Central memory CD8-positive, alpha-beta T cell (primary cell): ENCODE measurements around the gene CRABP2.

Experiments
- ATAC-seq: fragments of 150-1000 bp; cut with Tn5 transposase; replicated peaks from 2 replicates; pipeline ENCODE4 v1.10.0; 2022; ENCODE audit warnings: mild to moderate bottlenecking, moderate FRiP score, moderate number of reproducible peaks; ENCODE audit not compliant: poor library complexity, severe bottlenecking; ENCODE audit errors: extremely low read depth
- DNase-seq, 2 donors: peaks; one replicate each; pipeline ENCODE4 v3.0.0; 2021; ENCODE audit warnings: low spot score in 2 of 2
- H3K27ac Mint-ChIP-seq: one replicate; pipeline ENCODE4 v1.8.0; 2022; ENCODE audit warnings: low read depth, mild to moderate bottlenecking, moderate library complexity, mixed read lengths
- H3K27me3 Mint-ChIP-seq: one replicate; pipeline ENCODE4 v1.8.0; 2022; ENCODE audit warnings: mixed read lengths
- H3K36me3 Mint-ChIP-seq: one replicate; pipeline ENCODE4 v1.8.0; 2022; ENCODE audit warnings: mild to moderate bottlenecking, moderate library complexity, mixed read lengths; ENCODE audit not compliant: insufficient read depth
- H3K4me1 Mint-ChIP-seq: one replicate; pipeline ENCODE4 v1.8.0; 2022; ENCODE audit warnings: mixed read lengths
- H3K4me3 Mint-ChIP-seq: one replicate; pipeline ENCODE4 v1.8.0; 2022; ENCODE audit warnings: mild to moderate bottlenecking, moderate library complexity, mixed read lengths
- H3K9me3 Mint-ChIP-seq: one replicate; pipeline ENCODE4 v1.8.0; 2022; ENCODE audit warnings: mixed read lengths

The CRABP2 gene

DNA sequence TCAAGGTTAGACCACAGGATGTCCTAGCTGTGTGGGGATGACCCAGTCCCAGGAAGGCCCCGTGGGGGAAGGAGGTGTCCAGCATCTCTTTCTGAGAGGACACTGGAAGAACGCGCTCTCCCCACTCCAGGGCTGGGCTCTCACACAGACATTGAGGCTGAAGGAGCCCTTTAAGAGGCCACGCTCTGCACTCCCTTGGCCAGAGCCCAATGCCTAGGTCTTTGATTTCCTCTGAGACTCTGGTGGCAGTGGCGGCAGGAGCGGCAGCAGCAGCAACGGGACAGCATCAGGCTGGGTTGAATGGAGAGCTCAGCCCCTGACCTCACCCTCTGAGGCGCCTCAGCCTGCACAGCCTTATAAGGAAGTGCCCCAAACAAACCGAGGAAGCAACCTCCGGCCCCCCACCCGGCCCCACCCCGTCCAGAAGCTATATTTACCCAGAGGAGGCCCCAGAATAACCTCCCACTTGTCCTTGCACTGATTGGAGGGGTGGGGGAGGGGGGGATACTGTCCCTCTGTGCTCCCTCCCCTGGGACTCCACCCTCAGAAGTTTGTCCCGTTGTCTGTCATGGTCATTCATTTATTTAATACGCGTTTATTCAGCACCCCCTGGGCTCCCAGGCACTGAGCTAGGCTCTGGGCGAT, 40.5 kb downstream of the CRABP2 start:
- Mint-ChIP-seq H3K9me3 (no peaks in the 10 kb centered on the region), H3K27me3 (no peaks in the 10 kb centered on the region), H3K36me3 (peaks cover 4% of the 10 kb centered on the region), H3K4me3 (no peak overlapping the region), H3K27ac (no peak overlapping the region), H3K4me1 (peaks cover 18% of the 10 kb centered on the region)
- no peak for ATAC-seq
- no peak for DNase-seq

DNA sequence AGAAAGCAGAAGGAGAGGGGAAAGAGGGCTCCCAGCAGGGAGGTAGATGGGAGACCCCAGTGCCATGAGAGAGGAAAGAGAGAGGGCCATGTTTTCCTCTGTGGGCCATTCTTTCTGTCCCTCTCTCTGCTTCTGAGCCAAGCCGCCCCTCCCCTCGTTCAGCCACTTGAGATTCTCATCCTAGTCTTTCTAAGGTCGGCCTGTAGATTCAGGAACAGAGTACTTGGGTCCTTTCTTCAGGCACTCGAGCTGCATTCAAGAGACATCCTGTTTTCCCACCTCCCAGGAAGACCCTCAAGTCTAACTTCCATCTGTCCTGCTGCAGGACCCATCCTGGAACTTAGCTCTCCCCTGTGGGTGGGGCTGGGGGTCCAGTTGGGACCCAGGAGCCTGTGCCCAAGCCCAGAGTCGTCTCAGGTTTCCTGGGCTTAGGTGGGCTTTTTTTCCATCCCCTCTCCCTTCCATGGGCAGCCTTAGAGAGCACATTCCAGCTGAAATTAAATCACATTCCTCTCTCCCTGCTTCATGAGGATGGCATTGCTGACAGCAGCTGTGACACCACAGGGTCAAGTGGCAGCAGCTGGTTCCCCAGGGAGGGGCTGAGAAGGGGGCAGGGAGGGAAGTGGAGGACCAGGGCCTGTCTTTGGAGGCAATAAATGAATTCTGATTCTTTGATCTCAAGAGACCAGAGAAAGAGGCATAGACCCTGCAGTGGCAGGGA, 41.2 kb downstream of the CRABP2 start:
- DNase-seq, result no peak
- no peak overlapping the region for H3K4me3 Mint-ChIP-seq
- peaks cover 25% of the 10 kb centered on the region for H3K4me1 Mint-ChIP-seq
- H3K27me3 Mint-ChIP-seq, result no peaks in the 10 kb centered on the region
- H3K27ac Mint-ChIP-seq, result no peak overlapping the region
- no peak for ATAC-seq
- peaks cover 6% of the 10 kb centered on the region for H3K36me3 Mint-ChIP-seq
- no peaks in the 10 kb centered on the region for H3K9me3 Mint-ChIP-seq

DNA sequence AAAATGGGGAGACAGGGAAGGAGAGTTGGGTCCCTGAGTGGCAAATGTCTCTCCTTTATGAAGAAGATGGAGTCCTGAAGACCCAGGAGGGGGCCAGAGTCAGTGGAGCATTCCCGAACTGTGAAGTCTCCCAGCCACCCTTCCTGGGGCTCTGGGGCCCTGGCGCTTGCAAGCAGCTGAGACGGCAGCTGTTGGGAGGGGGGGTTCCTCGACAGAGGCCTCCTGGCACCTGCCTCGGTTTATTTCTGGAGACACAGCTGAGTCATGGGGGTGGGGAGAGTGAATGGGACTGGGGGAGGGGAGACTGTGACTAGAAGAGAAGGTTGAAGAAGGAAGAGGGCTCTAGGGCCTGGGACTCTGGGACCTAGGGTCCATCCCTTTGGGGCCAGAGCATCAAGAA, 42.2 kb downstream of the CRABP2 start:
- Mint-ChIP-seq H3K4me1 (peaks cover 34% of the 10 kb centered on the region), H3K9me3 (no peaks in the 10 kb centered on the region), H3K27me3 (no peaks in the 10 kb centered on the region), H3K27ac (no peak overlapping the region), H3K36me3 (peaks cover 6% of the 10 kb centered on the region), H3K4me3 (no peak overlapping the region)
- DNase-seq (no peak), ATAC-seq (no peak)

DNA sequence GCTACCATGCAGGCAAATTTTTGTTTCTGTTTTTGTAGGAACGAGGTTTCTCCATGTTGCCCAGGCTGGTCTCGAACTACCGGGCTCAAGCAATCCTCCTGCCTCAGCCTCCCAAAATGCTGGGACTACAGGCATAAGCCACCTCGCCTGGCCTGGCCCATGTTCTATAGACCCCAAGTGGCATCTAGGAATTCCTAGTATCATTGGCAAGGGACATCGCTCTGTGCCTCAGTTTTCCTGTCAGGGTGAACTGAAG, 42.7 kb downstream of the CRABP2 start:
- Mint-ChIP-seq H3K4me1 (peaks cover 39% of the 10 kb centered on the region), H3K27ac (no peak overlapping the region)

DNA sequence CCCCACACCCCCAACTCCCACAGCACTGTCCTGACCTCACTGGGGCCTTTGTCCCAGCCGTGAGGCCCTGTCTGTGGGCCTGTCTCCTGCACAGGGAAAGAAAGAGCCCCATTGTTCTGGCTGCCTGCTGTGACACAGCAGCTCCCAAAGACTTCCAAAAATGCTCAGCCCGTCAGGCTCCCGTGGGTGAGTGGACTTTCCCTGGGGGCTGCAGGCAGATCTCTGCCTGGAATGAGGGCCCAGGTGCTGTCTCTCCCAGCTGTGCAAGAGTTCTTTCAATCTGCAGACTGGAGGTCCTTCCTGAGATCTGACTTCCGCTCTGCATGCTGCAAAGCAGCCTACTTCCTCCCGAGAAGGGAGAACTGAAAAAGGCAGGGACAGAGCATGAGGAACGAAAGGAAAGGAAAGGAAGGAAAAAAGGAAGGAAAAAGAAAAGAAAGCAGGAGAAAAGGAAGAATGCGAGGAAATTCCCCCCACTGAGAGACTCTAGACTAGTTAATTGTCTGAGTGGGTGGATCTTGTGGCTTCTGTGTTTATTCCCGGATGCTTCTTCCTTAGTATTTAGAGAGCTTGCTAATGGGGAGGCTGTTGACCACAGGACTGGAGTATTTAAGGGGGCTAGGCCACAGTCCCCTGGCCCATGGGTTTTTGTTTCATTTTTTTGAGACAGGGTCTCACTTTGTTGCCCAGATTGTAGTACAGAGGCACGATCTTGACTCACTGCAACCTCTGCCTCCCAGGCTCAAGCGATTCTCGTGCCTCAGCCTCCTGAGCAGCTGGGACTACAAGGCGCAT, 43.2 kb downstream of the CRABP2 start:
- peaks cover 5% of the 10 kb centered on the region for H3K27me3 Mint-ChIP-seq
- no peak overlapping the region for H3K27ac Mint-ChIP-seq
- peaks cover 44% of the 10 kb centered on the region for H3K4me1 Mint-ChIP-seq
- H3K36me3 Mint-ChIP-seq, result peaks cover 6% of the 10 kb centered on the region
- no peaks in the 10 kb centered on the region for H3K9me3 Mint-ChIP-seq
- H3K4me3 Mint-ChIP-seq, result no peak overlapping the region
- ATAC-seq (no peak), DNase-seq (no peak)

More for the DNA sequence above, 42.7 kb downstream of the CRABP2 start:
- H3K9me3 Mint-ChIP-seq, result no peaks in the 10 kb centered on the region
- no peak overlapping the region for H3K4me3 Mint-ChIP-seq
- ATAC-seq, result no peak
- H3K36me3 Mint-ChIP-seq, result peaks cover 6% of the 10 kb centered on the region
- DNase-seq, result no peak
- H3K27me3 Mint-ChIP-seq, result peaks cover under 1% of the 10 kb centered on the region

DNA sequence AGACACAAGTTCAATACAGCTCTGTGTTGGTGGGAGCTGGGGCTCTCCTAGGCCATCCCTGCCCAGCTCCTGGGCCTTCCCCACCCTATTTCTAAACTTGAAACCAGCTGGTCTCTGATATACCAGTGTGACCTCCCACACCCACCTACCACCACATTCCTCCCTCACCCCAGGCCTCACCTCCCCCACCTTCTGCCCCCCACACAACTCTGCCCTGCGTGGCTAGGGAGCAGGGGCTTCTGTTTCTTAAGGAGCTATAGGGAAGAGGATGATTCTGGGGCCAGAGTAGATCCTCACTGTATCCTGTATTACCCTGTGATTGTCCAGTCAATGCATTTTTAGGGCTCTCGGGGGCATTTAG, 44.7 kb downstream of the CRABP2 start:
- Mint-ChIP-seq H3K4me3 (no peak overlapping the region), H3K27me3 (peaks cover 20% of the 10 kb centered on the region), H3K9me3 (no peaks in the 10 kb centered on the region), H3K36me3 (peaks cover 9% of the 10 kb centered on the region), H3K27ac (peak overlapping the region; percentile 84), H3K4me1 (peaks cover 52% of the 10 kb centered on the region)
- ATAC-seq, result no peak
- DNase-seq, result no peak

DNA sequence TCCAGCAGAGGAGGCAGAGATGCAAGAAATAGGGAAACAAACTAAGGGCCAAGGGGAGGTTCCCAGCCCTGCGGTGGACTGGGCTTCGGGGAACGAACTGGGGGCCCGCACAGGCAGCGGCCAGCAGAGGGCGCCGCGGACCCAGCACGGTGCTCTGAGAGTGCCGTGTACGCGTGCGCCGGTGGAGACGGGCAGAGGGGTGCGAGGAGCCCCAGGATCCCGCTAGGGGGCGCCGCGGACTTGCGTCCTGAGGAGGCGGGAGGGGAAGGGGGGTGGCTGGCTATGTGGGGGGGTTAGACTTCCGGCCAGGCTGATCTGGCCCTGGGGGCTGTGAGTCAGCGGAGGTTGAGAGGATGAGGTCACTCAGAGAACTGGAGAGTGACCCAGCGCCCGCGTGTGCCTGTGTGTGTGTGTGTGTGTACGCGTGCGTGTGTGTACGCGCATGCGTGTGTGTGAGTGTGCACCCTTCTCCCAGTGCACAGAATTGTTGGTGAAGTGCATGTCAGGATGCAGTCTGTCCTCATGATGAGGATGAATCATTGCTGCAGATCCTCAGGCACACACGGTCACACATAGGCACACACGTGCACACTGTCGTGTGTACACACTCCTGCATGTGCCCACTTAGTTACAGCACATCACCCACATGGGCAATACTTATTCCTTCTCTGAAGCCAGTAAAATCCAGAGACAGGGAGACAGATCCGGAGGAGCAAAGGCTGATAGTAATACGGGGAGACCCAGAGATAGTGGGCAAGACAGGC, 45.2 kb downstream of the CRABP2 start:
- Mint-ChIP-seq H3K36me3 (peaks cover 9% of the 10 kb centered on the region), H3K4me1 (peaks cover 52% of the 10 kb centered on the region), H3K27me3 (peaks cover 26% of the 10 kb centered on the region), H3K9me3 (no peaks in the 10 kb centered on the region), H3K4me3 (peak overlapping the region; percentile 59), H3K27ac (peak overlapping the region; percentile 19)
- ATAC-seq, result peak; percentile 86
- peak; percentile 84 to 91 for DNase-seq

DNA sequence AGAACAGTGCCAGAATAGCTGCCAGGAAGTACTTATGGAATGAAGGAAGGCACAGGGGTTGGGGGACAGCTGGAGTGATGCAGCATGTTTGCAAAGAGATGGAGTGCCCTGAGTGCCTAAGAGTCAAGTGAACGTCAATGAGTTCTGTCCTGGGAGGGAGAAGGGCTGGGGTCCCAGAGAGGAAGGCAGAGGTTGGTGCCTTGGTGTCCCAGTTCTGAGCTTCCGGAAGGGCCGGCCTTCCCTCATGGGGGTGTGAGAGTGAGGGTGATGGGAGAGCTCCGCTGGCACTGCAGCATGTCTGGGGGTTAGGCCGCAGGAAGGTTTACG, 45.8 kb downstream of the CRABP2 start:
- peaks cover 52% of the 10 kb centered on the region for H3K4me1 Mint-ChIP-seq
- no peak for ATAC-seq

DNA sequence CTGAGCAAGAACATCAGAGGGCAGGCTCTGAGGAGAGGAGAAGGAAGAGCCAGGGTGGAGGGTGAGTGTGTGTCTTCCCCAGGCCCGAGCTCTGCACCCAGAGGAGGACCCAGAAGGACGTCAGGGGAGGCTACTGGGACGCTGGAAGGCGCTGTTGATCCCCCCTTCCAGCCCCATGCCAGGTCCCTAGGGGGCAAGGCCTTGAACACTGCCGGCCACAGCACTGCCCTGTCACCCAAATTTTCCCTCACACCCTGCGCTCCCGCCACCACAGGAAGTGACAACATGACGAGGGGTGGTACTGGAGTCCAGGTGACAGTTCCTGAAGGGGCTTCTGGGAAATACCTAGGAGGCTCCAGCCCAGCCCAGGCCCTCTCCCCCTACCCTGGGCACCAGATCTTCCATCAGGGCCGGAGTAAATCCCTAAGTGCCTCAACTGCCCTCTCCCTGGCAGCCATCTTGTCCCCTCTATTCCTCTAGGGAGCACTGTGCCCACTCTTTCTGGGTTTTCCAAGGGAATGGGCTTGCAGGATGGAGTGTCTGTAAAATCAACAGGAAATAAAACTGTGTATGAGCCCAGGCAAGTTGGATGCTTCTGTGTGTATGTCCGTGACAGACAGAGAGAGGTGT, 46.3 kb downstream of the CRABP2 start:
- Mint-ChIP-seq H3K27ac (no peak overlapping the region), H3K4me1 (peaks cover 52% of the 10 kb centered on the region), H3K4me3 (peak overlapping the region; percentile 59), H3K9me3 (no peaks in the 10 kb centered on the region), H3K36me3 (peaks cover 9% of the 10 kb centered on the region), H3K27me3 (peaks cover 37% of the 10 kb centered on the region)
- DNase-seq (no peak), ATAC-seq (no peak)

More for the DNA sequence above, 45.8 kb downstream of the CRABP2 start:
- Mint-ChIP-seq H3K27me3 (peaks cover 31% of the 10 kb centered on the region), H3K27ac (peak overlapping the region; percentile 19), H3K36me3 (peaks cover 9% of the 10 kb centered on the region), H3K9me3 (no peaks in the 10 kb centered on the region), H3K4me3 (peak overlapping the region; percentile 59)
- no peak for DNase-seq

DNA sequence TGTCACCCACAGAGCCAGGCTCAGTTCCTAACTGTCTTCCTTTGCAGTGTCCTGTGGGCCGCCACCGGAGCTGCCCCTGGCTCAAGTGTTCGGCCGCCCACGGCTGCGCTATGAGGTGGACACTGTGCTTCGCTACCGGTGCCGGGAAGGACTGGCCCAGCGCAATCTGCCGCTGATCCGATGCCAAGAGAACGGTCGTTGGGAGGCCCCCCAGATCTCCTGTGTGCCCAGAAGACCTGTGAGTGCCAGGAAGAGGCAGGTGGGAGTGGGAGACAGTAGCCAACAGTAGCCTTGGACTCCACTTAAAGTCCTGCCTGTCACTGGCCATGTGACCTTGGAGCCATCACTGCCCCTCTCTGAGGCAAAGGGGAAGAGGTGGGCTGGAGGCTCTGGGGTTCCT, 46.9 kb downstream of the CRABP2 start:
- peaks cover 52% of the 10 kb centered on the region for H3K4me1 Mint-ChIP-seq
- peaks cover 43% of the 10 kb centered on the region for H3K27me3 Mint-ChIP-seq
- no peak overlapping the region for H3K27ac Mint-ChIP-seq
- peaks cover 8% of the 10 kb centered on the region for H3K36me3 Mint-ChIP-seq
- H3K4me3 Mint-ChIP-seq, result no peak overlapping the region
- no peak for ATAC-seq
- no peaks in the 10 kb centered on the region for H3K9me3 Mint-ChIP-seq
- DNase-seq, result no peak

DNA sequence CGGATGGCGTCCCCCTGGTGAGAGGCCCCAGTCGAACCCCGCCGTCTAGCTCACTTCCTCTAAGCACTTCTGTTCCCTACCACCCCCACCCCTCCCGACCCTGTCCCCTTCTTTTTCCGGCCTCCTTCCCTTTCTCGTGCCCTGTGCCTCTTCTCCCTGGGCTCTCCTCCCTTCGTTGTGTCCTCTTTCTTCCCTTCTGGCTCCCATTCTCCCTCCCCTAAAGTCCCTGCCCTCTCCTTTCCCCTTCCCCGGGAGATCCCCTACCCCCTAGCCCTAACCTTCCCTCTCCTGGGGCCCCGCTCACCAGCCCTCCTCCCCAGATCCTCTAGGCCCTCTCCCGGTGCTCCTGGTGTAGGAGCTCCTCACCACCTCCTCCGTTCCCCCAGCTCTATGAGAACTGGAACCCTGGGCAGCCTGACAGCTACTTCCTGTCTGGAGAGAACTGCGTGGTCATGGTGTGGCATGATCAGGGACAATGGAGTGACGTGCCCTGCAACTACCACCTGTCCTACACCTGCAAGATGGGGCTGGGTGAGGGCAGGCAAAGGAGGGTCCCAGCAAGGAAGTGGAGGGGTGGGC, 47.6 kb downstream of the CRABP2 start:
- DNase-seq, result no peak
- Mint-ChIP-seq H3K9me3 (no peaks in the 10 kb centered on the region), H3K36me3 (peaks cover 7% of the 10 kb centered on the region), H3K27me3 (peaks cover 49% of the 10 kb centered on the region), H3K4me3 (peak overlapping the region; percentile 82), H3K27ac (peak overlapping the region; percentile 45), H3K4me1 (peaks cover 52% of the 10 kb centered on the region)
- no peak for ATAC-seq
